ENCODE results near the gene LRRC71. TPM values are rescaled to one million over a fixed set of nuclear protein-coding genes. Genes with fewer than 3 reads are reported as not detected.

LRRC71 gene
- total and polyA plus RNA-seq, 2 of the 8 experiments (the other 6 are each of a cell fraction or from before 2014, with no cell fraction given) = 0.05 TPM; not detected in 1

DNA sequence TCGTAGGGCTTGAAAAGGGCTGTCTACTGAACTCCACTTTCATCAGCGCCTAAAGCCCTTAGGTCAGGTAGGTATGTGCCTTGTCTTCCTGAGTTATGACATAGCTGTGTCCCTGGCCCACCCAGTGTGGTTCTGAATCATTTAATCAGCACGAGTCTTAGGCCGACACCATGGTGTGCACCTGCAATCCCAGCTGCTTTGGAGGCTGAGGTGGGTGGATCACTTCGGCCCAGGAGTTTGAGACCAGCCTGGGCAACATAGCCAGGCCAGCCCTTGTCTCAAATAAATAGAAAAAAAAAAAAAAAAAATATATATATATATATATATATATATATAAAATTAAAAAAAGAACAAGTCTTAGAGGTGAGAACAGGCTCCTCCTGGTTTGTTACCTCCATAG lies 15.8 kb downstream of the LRRC71 start (continued):
- TF ChIP-seq CHD7 (IDR thresholded peaks at IDR 0.05; ENCODE audit: insufficient replicate concordance, low read length) (no peak), BACH1 (IDR thresholded peaks at IDR 0.05; ENCODE audit: low read length) (no peak), SUZ12 (IDR thresholded peaks at IDR 0.05; ENCODE audit: low read length) (no peak), BRCA1 (IDR thresholded peaks at IDR 0.05; ENCODE audit: low read depth, low read length) (no peak), RFX5 (IDR thresholded peaks at IDR 0.05; ENCODE audit: borderline replicate concordance, low read depth, low read length) (no peak), TAF7 (optimal IDR thresholded peaks at IDR 0.05; ENCODE audit: borderline replicate concordance, low read depth, low read length) (no peak), CHD2 (IDR thresholded peaks at IDR 0.05; ENCODE audit: low read length) (no peak), TAF1 (IDR thresholded peaks at IDR 0.05; ENCODE audit: low read depth, low read length) (no peak), SIN3A (conservative IDR thresholded peaks at IDR 0.05 in 1 of 2, IDR thresholded peaks at IDR 0.05 in 1 of 2; ENCODE audit: low read depth in 1 of 2, low read length in 2 of 2) (no peak), GABPA (IDR thresholded peaks at IDR 0.05; ENCODE audit: borderline replicate concordance, insufficient read depth, low read length) (no peak), TBP (IDR thresholded peaks at IDR 0.05; ENCODE audit: low read depth, low read length) (no peak)
- TF ChIP-seq, protein P1, sequence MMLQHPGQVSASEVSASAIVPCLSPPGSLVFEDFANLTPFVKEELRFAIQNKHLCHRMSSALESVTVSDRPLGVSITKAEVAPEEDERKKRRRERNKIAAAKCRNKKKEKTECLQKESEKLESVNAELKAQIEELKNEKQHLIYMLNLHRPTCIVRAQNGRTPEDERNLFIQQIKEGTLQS (IDR thresholded peaks at IDR 0.05; ENCODE audit: insufficient read depth, low read depth, low read length) = no peak
